ENCODE data around the gene SBK3. TPM values are rescaled to one million over a fixed set of nuclear protein-coding genes. Genes with fewer than 3 reads are reported as not detected.

The SBK3 gene
- total and polyA plus RNA-seq, 10 of the 15 experiments (the other 5 are each of a cell fraction or from before 2014, with no cell fraction given), result not detected

GRCh38 chr19:55491546-55492360, 53.6 kb downstream of the SBK3 start (continued):
- no peak for TF ChIP-seq WRNIP1 (IDR thresholded peaks at IDR 0.05; ENCODE audit: borderline replicate concordance, low read depth, low read length)
- no peak for TF ChIP-seq EZH2 (IDR thresholded peaks at IDR 0.05; ENCODE audit: borderline replicate concordance, control insufficient read depth, low read depth, low read length)

Other genes starting within 250 kb of the SBK3 start
Only the 7 nearest of the 29 such genes appear.
- 9.1 and 14.0 TPM in 2 replicates for gene NAT14, start 60.4 kb downstream of the SBK3 start, total RNA-seq (2014; rRNA removed)
- 6.8 TPM in 2 replicates for gene NAT14, start 60.4 kb downstream of the SBK3 start, total RNA-seq (2014; rRNA removed; fragmentation: Illumina TruSeq; extraction: Trizol)
- 20.4 and 23.6 TPM in 2 replicates for gene NAT14, start 60.4 kb downstream of the SBK3 start, total RNA-seq (2021)
- gene NAT14, start 60.4 kb downstream of the SBK3 start, polyA plus RNA-seq (2011; rRNA removed), result 6.4 and 12.3 TPM in 2 replicates
- 2.7 and 6.5 TPM in 2 replicates for gene NAT14, start 60.4 kb downstream of the SBK3 start, polyA plus RNA-seq (2014; fragmentation: Illumina TruSeq; extraction: Trizol)
- 1 to 10 TPM in 1 of 2 experiments, under 1 TPM in 1; 0.87 to 4.7 TPM for gene NAT14, start 60.4 kb downstream of the SBK3 start, polyA plus RNA-seq (2014; fragmentation: Nextera tagmentation; extraction: Ambion mirVana)
- gene NAT14, start 60.4 kb downstream of the SBK3 start, polyA plus RNA-seq (2014; rRNA removed), result 14.3 and 16.7 TPM in 2 replicates
- gene NAT14, start 60.4 kb downstream of the SBK3 start, polyA plus RNA-seq (2016; fragmentation: Nextera tagmentation; extraction: Ambion mirVana), result 10 to 100 TPM in 1 of 2 experiments, 1 to 10 TPM in 1; 8.9 to 10.4 TPM
- gene SSC5D, start 57.1 kb downstream of the SBK3 start, total RNA-seq (2014; rRNA removed), result 0.06 TPM in 1 of 2 replicates, not detected in the other
- gene SSC5D, start 57.1 kb downstream of the SBK3 start, total RNA-seq (2014; rRNA removed; fragmentation: Illumina TruSeq; extraction: Trizol), result 0.04 TPM in 1 of 2 replicates, not detected in the other
- gene SSC5D, start 57.1 kb downstream of the SBK3 start, total RNA-seq (2021), result 0.13 and 0.19 TPM in 2 replicates
- 0.01 and 0.04 TPM in 2 replicates for gene SSC5D, start 57.1 kb downstream of the SBK3 start, polyA plus RNA-seq (2011; rRNA removed)
- 0.03 and 0.10 TPM in 2 replicates for gene SSC5D, start 57.1 kb downstream of the SBK3 start, polyA plus RNA-seq (2014; fragmentation: Illumina TruSeq; extraction: Trizol)
- gene SSC5D, start 57.1 kb downstream of the SBK3 start, polyA plus RNA-seq (2014; fragmentation: Nextera tagmentation; extraction: Ambion mirVana), result not detected
- 0.05 and 0.08 TPM in 2 replicates for gene SSC5D, start 57.1 kb downstream of the SBK3 start, polyA plus RNA-seq (2014; rRNA removed)
- not detected for gene SSC5D, start 57.1 kb downstream of the SBK3 start, polyA plus RNA-seq (2016; fragmentation: Nextera tagmentation; extraction: Ambion mirVana)
- not detected in 2 replicates for gene SBK2, start 8.4 kb downstream of the SBK3 start, total RNA-seq (2014; rRNA removed)
- not detected in 2 replicates for gene SBK2, start 8.4 kb downstream of the SBK3 start, total RNA-seq (2014; rRNA removed; fragmentation: Illumina TruSeq; extraction: Trizol)
- gene SBK2, start 8.4 kb downstream of the SBK3 start, total RNA-seq (2021), result not detected in 2 replicates
- gene SBK2, start 8.4 kb downstream of the SBK3 start, polyA plus RNA-seq (2011; rRNA removed), result not detected in 2 replicates
- gene SBK2, start 8.4 kb downstream of the SBK3 start, polyA plus RNA-seq (2014; fragmentation: Illumina TruSeq; extraction: Trizol), result not detected in 2 replicates
- gene SBK2, start 8.4 kb downstream of the SBK3 start, polyA plus RNA-seq (2014; fragmentation: Nextera tagmentation; extraction: Ambion mirVana), result not detected
- not detected in 2 replicates for gene SBK2, start 8.4 kb downstream of the SBK3 start, polyA plus RNA-seq (2014; rRNA removed)
- gene SBK2, start 8.4 kb downstream of the SBK3 start, polyA plus RNA-seq (2016; fragmentation: Nextera tagmentation; extraction: Ambion mirVana), result not detected
- gene ZNF579, start 35.3 kb upstream of the SBK3 start, total RNA-seq (2014; rRNA removed), result 2.0 and 2.5 TPM in 2 replicates
- gene ZNF579, start 35.3 kb upstream of the SBK3 start, total RNA-seq (2014; rRNA removed; fragmentation: Illumina TruSeq; extraction: Trizol), result 1.2 and 1.4 TPM in 2 replicates
- gene ZNF579, start 35.3 kb upstream of the SBK3 start, total RNA-seq (2021), result 10.6 and 11.7 TPM in 2 replicates
- 1.1 and 1.6 TPM in 2 replicates for gene ZNF579, start 35.3 kb upstream of the SBK3 start, polyA plus RNA-seq (2011; rRNA removed)
- 2.0 and 2.6 TPM in 2 replicates for gene ZNF579, start 35.3 kb upstream of the SBK3 start, polyA plus RNA-seq (2014; fragmentation: Illumina TruSeq; extraction: Trizol)
- gene ZNF579, start 35.3 kb upstream of the SBK3 start, polyA plus RNA-seq (2014; fragmentation: Nextera tagmentation; extraction: Ambion mirVana), result under 1 TPM; 0.11 to 0.35 TPM
- 5.2 and 7.5 TPM in 2 replicates for gene ZNF579, start 35.3 kb upstream of the SBK3 start, polyA plus RNA-seq (2014; rRNA removed)
- gene ZNF579, start 35.3 kb upstream of the SBK3 start, polyA plus RNA-seq (2016; fragmentation: Nextera tagmentation; extraction: Ambion mirVana), result 1 to 10 TPM in 1 of 2 experiments, under 1 TPM in 1; 0.43 to 1.5 TPM
- 4.6 and 5.0 TPM in 2 replicates for gene FIZ1, start 54.0 kb upstream of the SBK3 start, total RNA-seq (2014; rRNA removed)
- 2.1 and 3.0 TPM in 2 replicates for gene FIZ1, start 54.0 kb upstream of the SBK3 start, total RNA-seq (2014; rRNA removed; fragmentation: Illumina TruSeq; extraction: Trizol)
- gene FIZ1, start 54.0 kb upstream of the SBK3 start, total RNA-seq (2021), result 14.6 and 16.8 TPM in 2 replicates
- 2.9 and 4.5 TPM in 2 replicates for gene FIZ1, start 54.0 kb upstream of the SBK3 start, polyA plus RNA-seq (2011; rRNA removed)
- 7.0 TPM in 2 replicates for gene FIZ1, start 54.0 kb upstream of the SBK3 start, polyA plus RNA-seq (2014; fragmentation: Illumina TruSeq; extraction: Trizol)
- 1 to 10 TPM in 1 of 2 experiments, under 1 TPM in 1; 0.60 to 1.5 TPM for gene FIZ1, start 54.0 kb upstream of the SBK3 start, polyA plus RNA-seq (2014; fragmentation: Nextera tagmentation; extraction: Ambion mirVana)
- gene FIZ1, start 54.0 kb upstream of the SBK3 start, polyA plus RNA-seq (2014; rRNA removed), result 8.0 and 9.8 TPM in 2 replicates
- gene FIZ1, start 54.0 kb upstream of the SBK3 start, polyA plus RNA-seq (2016; fragmentation: Nextera tagmentation; extraction: Ambion mirVana), result 1 to 10 TPM; 1.4 to 3.9 TPM
- 15.6 and 18.6 TPM in 2 replicates for gene ZNF524, start 54.7 kb upstream of the SBK3 start, total RNA-seq (2014; rRNA removed)
- gene ZNF524, start 54.7 kb upstream of the SBK3 start, total RNA-seq (2014; rRNA removed; fragmentation: Illumina TruSeq; extraction: Trizol), result 3.7 and 3.8 TPM in 2 replicates
- 14.7 and 17.2 TPM in 2 replicates for gene ZNF524, start 54.7 kb upstream of the SBK3 start, total RNA-seq (2021)
- 1.5 and 3.7 TPM in 2 replicates for gene ZNF524, start 54.7 kb upstream of the SBK3 start, polyA plus RNA-seq (2011; rRNA removed)
- gene ZNF524, start 54.7 kb upstream of the SBK3 start, polyA plus RNA-seq (2014; fragmentation: Illumina TruSeq; extraction: Trizol), result 1.1 TPM in 1 of 2 replicates, not detected in the other
- gene ZNF524, start 54.7 kb upstream of the SBK3 start, polyA plus RNA-seq (2014; fragmentation: Nextera tagmentation; extraction: Ambion mirVana), result under 1 TPM in 1 of 2 experiments, not detected in 1; 0.47 TPM
- 13.9 and 15.0 TPM in 2 replicates for gene ZNF524, start 54.7 kb upstream of the SBK3 start, polyA plus RNA-seq (2014; rRNA removed)
- gene ZNF524, start 54.7 kb upstream of the SBK3 start, polyA plus RNA-seq (2016; fragmentation: Nextera tagmentation; extraction: Ambion mirVana), result 10 to 100 TPM; 12.4 to 12.8 TPM
- 0.96 and 1.1 TPM in 2 replicates for gene ZNF865, start 60.1 kb upstream of the SBK3 start, total RNA-seq (2014; rRNA removed)
- 0.78 and 0.85 TPM in 2 replicates for gene ZNF865, start 60.1 kb upstream of the SBK3 start, total RNA-seq (2014; rRNA removed; fragmentation: Illumina TruSeq; extraction: Trizol)
- 17.8 and 18.3 TPM in 2 replicates for gene ZNF865, start 60.1 kb upstream of the SBK3 start, total RNA-seq (2021)
- 0.49 and 1.5 TPM in 2 replicates for gene ZNF865, start 60.1 kb upstream of the SBK3 start, polyA plus RNA-seq (2011; rRNA removed)
- 0.24 and 1.2 TPM in 2 replicates for gene ZNF865, start 60.1 kb upstream of the SBK3 start, polyA plus RNA-seq (2014; fragmentation: Illumina TruSeq; extraction: Trizol)
- gene ZNF865, start 60.1 kb upstream of the SBK3 start, polyA plus RNA-seq (2014; fragmentation: Nextera tagmentation; extraction: Ambion mirVana), result under 1 TPM; 0.02 to 0.05 TPM
- 7.6 and 9.8 TPM in 2 replicates for gene ZNF865, start 60.1 kb upstream of the SBK3 start, polyA plus RNA-seq (2014; rRNA removed)
- under 1 TPM; 0.13 to 0.37 TPM for gene ZNF865, start 60.1 kb upstream of the SBK3 start, polyA plus RNA-seq (2016; fragmentation: Nextera tagmentation; extraction: Ambion mirVana)